Endodermal cell (in vitro differentiated cells): ENCODE data around the gene PRR5L. TPM values are rescaled to one million over a fixed set of nuclear protein-coding genes. Genes with fewer than 3 reads are reported as not detected.

Source experiments
- DNase-seq: peaks from one replicate; pipeline ENCODE4 v3.0.0-alpha.2; 2017
- H3K27ac ChIP-seq: 2 replicates; pipeline ENCODE4 v1.5.1; 2013; ENCODE audit warnings: mild to moderate bottlenecking, low read depth, low read length, moderate library complexity
- H3K27me3 ChIP-seq: 2 replicates; pipeline ENCODE4 v1.6.1; 2013; ENCODE audit warnings: mild to moderate bottlenecking, low read length, moderate library complexity; ENCODE audit not compliant: insufficient read depth, control insufficient read depth, poor library complexity, severe bottlenecking
- H3K36me3 ChIP-seq: 2 replicates; pipeline ENCODE4 v1.7.0; 2013; ENCODE audit warnings: mild to moderate bottlenecking, low read length, moderate library complexity; ENCODE audit not compliant: control insufficient read depth, insufficient read depth
- H3K4me1 ChIP-seq: one replicate; pipeline ENCODE4 v1.7.0; 2013; ENCODE audit warnings: low read length; ENCODE audit not compliant: control insufficient read depth, insufficient read depth
- H3K4me3 ChIP-seq: 2 replicates; pipeline ENCODE4 v1.5.1; 2013; ENCODE audit warnings: mild to moderate bottlenecking, low read length, moderate library complexity
- H3K9ac ChIP-seq: 2 replicates; pipeline ENCODE4 v1.6.1; 2013; ENCODE audit warnings: mild to moderate bottlenecking, low read length, moderate library complexity; ENCODE audit not compliant: poor library complexity, severe bottlenecking; ENCODE audit errors: extremely low read depth
- H3K9me3 ChIP-seq: 2 replicates; pipeline ENCODE4 v1.6.1; 2013; ENCODE audit warnings: mild to moderate bottlenecking, low read length, moderate library complexity; ENCODE audit not compliant: control insufficient read depth
- H3K27ac Mint-ChIP-seq: 2 replicates; pipeline ENCODE4 v1.8.0; 2020; ENCODE audit warnings: mixed read lengths
- H3K27me3 Mint-ChIP-seq: 2 replicates; pipeline ENCODE4 v1.8.0; 2021; ENCODE audit warnings: mild to moderate bottlenecking, mixed read lengths; ENCODE audit not compliant: insufficient read depth
- H3K36me3 Mint-ChIP-seq: 2 replicates; pipeline ENCODE4 v1.8.0; 2020; ENCODE audit warnings: low read depth, mixed read lengths
- H3K4me1 Mint-ChIP-seq: 2 replicates; pipeline ENCODE4 v1.8.0; 2020; ENCODE audit warnings: mixed read lengths
- H3K4me3 Mint-ChIP-seq: 2 replicates; pipeline ENCODE4 v1.8.0; 2020; ENCODE audit warnings: mild to moderate bottlenecking, moderate library complexity, mixed read lengths
- H3K9me3 Mint-ChIP-seq: 2 replicates; pipeline ENCODE4 v1.8.0; 2020; ENCODE audit warnings: mild to moderate bottlenecking, mixed read lengths
- WGBS, 2 experiments: methylation state at CpG; one replicate each; pipeline versions ENCODE4 v1.1.5 to v1.1.7; 2013; ENCODE audit warnings: missing lambda C conversion rate in 2 of 2, mixed read lengths in 1 of 2; ENCODE audit not compliant: insufficient coverage in 1 of 2, insufficient read length in 1 of 2; 5-methylcytosine and 5-hydroxymethylcytosine counted together
- total RNA-seq, 2 donors: library from RNA; stranded (reverse); fragmentation: NEBNext Ultra II Directional in 1 of 2; extraction: Animal tissue kit (Norgen Biotek cat#: 25700) in 1 of 2; gene quantifications; 2 replicates in 1 of 2; 3 replicates in 1 of 2; pipeline ENCODE4 v1.2.1, GENCODE V29; 2021
- TF ChIP-seq, protein P1 (sequence below): fragments of 200-600 bp; sonication (generic); conservative IDR thresholded peaks from 2 replicates; pipeline ENCODE4 v1.5.0; 2021; ENCODE audit warnings: antibody characterized with exemption, mild to moderate bottlenecking

Gene PRR5L
- total RNA-seq, 2 donors from 2014 or later: 5.3 to 7.2 TPM

DNA sequence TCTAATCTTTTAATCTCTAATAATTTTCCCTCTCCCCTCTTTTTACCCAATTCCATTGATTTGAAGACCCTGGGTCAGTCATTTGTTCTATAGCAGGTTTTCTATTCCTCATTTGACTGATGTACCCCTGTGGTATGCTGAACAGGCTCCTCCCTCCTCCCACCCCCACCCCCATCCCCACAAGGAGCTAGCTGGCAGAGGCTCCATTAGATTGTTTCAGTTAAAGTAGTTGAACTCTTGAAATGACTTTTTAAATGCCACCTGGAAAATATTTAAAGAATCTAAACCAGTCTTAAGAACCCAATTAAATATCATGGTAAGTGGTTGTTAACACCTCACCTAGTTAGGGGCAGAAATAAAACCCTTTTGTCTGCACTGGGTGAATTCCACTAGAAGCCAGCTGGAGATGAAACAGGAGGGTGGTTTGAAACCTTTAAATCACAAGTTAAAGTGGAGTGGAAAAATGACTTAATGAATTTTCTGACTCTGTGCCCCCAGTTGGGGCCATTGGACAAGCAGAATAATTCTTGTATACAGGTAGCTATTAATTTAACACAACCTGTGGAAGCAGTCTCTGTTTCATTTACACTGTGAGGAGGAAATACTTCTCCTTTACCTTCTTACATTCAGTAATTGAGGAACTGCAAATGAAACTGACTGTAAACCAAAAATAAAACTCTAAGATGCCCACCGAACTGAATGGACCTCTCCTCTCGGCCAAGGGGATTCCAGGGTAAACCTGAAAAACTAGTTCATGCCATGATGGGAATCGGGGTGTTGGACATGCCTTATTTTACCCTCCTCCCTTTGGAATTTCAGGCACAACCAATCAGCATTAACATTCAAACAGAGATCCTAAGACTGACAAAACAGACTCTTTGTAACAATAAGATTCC lies 30.7 kb downstream of the PRR5L start:
- no peaks in the 10 kb centered on the region for H3K4me1 ChIP-seq
- 87 to 100% methylated on average over 2 to 3 of the region's 3 CpGs for WGBS, 2 experiments
- Mint-ChIP-seq H3K4me3 (no peak overlapping the region), H3K4me1 (peaks cover 8% of the 10 kb centered on the region), H3K36me3 (no peaks in the 10 kb centered on the region), H3K27ac (no peak overlapping the region), H3K9me3 (peaks cover 2% of the 10 kb centered on the region), H3K27me3 (peaks cover 3% of the 10 kb centered on the region)
- H3K9me3 ChIP-seq: peaks cover 9% of the 10 kb centered on the region
- H3K9ac ChIP-seq: no peak overlapping the region
- TF ChIP-seq, protein P1, sequence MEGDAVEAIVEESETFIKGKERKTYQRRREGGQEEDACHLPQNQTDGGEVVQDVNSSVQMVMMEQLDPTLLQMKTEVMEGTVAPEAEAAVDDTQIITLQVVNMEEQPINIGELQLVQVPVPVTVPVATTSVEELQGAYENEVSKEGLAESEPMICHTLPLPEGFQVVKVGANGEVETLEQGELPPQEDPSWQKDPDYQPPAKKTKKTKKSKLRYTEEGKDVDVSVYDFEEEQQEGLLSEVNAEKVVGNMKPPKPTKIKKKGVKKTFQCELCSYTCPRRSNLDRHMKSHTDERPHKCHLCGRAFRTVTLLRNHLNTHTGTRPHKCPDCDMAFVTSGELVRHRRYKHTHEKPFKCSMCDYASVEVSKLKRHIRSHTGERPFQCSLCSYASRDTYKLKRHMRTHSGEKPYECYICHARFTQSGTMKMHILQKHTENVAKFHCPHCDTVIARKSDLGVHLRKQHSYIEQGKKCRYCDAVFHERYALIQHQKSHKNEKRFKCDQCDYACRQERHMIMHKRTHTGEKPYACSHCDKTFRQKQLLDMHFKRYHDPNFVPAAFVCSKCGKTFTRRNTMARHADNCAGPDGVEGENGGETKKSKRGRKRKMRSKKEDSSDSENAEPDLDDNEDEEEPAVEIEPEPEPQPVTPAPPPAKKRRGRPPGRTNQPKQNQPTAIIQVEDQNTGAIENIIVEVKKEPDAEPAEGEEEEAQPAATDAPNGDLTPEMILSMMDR: no peak
- no peaks in the 10 kb centered on the region for H3K36me3 ChIP-seq
- DNase-seq: no peak
- H3K27ac ChIP-seq: no peak overlapping the region
- H3K4me3 ChIP-seq: peak overlapping the region; percentile 56
- H3K27me3 ChIP-seq: no peaks in the 10 kb centered on the region

DNA sequence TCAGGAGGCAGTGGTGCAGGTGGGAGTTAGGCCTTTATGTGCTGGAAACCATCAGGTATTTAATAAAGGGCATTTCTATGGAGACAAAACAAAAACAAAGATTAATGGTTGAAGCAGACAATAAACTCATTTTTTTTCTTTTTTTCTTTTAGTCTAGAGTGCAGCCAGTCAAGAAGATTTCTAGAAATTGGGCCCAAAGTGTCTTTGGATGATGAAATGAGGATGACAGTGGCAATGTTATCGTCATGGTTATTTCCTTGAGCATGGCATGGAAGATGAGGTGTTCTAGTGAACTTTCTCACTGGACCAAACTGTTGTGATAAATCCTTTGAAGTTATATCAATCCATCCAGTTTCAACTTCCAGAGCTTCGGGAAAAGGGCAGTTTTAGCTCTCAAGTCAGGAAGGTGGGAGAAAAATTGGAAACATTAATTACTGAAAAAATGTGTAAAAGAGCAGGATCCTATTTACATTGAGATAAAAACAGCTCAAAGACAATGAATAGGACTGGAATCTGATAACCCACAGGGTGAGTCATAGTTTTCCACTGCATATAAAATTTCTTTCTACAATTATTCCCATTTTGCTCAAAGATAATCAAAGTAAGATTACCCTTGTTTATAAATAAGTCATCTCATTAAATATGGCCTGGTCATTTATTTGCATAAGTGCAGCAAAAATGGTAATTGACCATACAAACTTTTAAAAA lies 33.0 kb downstream of the PRR5L start:
- Histone ChIP-seq H3K27ac (no peak overlapping the region), H3K36me3 (no peaks in the 10 kb centered on the region), H3K4me1 (no peaks in the 10 kb centered on the region), H3K9ac (no peak overlapping the region), H3K9me3 (peaks cover 9% of the 10 kb centered on the region), H3K4me3 (no peak overlapping the region), H3K27me3 (no peaks in the 10 kb centered on the region)
- Mint-ChIP-seq H3K9me3 (peaks cover 2% of the 10 kb centered on the region), H3K4me1 (peaks cover 7% of the 10 kb centered on the region), H3K4me3 (no peak overlapping the region), H3K36me3 (no peaks in the 10 kb centered on the region), H3K27me3 (no peaks in the 10 kb centered on the region), H3K27ac (no peak overlapping the region)
- TF ChIP-seq, protein P1: no peak
- no peak for DNase-seq
- 95 to 100% methylated on average over 1 to 2 of the region's 2 CpGs for WGBS, 2 experiments

DNA sequence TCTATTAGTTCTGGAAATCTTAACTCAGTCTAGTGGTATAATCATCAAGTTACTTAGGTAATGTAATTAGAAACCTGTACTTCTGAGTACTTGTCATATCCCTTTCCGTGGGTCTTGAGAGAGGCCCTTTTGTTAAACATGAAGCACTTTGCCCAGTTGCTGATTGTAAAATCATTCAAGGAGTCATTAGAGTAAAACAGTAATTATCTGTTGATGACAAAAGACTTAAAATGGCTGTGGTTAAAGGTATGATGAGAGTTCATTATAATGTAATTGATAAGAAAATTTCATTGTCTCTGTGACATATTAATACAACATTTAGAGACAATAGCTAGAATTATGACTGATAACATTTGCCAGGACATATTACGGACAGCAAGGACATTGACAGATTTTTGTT lies 34.3 kb downstream of the PRR5L start:
- peaks cover 9% of the 10 kb centered on the region for H3K9me3 ChIP-seq
- no peaks in the 10 kb centered on the region for H3K27me3 ChIP-seq
- no peak overlapping the region for H3K9ac ChIP-seq
- no peak for DNase-seq
- Mint-ChIP-seq H3K4me3 (no peak overlapping the region), H3K27ac (no peak overlapping the region), H3K4me1 (peaks cover 7% of the 10 kb centered on the region), H3K27me3 (no peaks in the 10 kb centered on the region), H3K9me3 (peaks cover 2% of the 10 kb centered on the region), H3K36me3 (no peaks in the 10 kb centered on the region)
- TF ChIP-seq, protein P1: no peak
- no peak overlapping the region for H3K27ac ChIP-seq
- no peak overlapping the region for H3K4me3 ChIP-seq
- H3K36me3 ChIP-seq: no peaks in the 10 kb centered on the region
- 84% methylated on average over 2 of the region's 2 CpGs; no CpG with 5 or more reads in 1 of the 2 experiments for WGBS, 2 experiments
- H3K4me1 ChIP-seq: no peaks in the 10 kb centered on the region
